ENCODE results near the gene CDKAL1.

CDKAL1 gene

DNA sequence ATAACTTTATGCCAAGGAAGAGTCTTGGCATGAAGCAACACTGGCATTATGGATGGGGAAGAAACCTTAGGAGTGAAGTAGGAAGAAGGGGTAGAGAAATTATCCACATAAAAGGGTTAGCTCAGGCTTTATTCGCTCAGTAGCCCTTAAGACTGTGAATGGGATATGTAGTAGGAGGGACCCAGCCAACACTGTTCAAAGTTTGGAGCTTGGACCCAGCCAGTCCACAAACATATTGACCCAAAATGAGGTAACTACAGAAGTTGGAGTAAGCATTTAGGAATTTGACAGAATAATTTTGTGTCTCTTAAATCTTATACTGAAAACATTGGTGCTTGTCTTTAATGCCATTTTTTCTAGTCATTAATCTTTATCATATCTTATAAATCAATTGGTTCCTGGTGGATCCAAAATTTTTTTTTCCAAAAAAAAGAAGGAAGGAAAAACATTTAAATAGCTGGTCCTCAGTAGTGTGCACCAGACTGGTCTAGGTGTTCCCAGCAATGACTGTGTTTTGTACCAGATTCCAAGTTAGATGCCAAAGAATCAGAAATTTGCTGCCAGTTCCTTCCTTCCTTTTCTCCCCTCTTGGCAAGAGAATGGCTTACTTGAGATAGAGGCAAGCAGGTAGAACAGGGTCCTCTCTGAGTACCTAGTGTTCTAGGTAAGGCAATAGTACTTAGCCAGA, 607.5 kb downstream of the CDKAL1 start:
- Histone ChIP-seq H4K20me1 (ENCODE audit: insufficient read depth, low read length) (no peaks in the 10 kb centered on the region), H3K36me3 (ENCODE audit: insufficient read depth, low read length) (no peaks in the 10 kb centered on the region), H3K9ac (ENCODE audit: low read depth, low read length) (no peak overlapping the region), H2AFZ (ENCODE audit: low read depth, low read length) (no peak overlapping the region), H3K79me2 (ENCODE audit: insufficient read depth, low read length) (no peaks in the 10 kb centered on the region), H3K27ac (ENCODE audit: low read length) (no peak overlapping the region), H3K4me1 (ENCODE audit: insufficient read depth, low read length) (no peaks in the 10 kb centered on the region), H3K9me3 (ENCODE audit: insufficient read depth, low read length, severe bottlenecking) (no peaks in the 10 kb centered on the region), H3K4me3 (ENCODE audit: low read depth in 1 of 2, low read length in 2 of 2) (no peak overlapping the region), H3K4me2 (ENCODE audit: insufficient read depth, low read length) (no peak overlapping the region), H3K27me3 (ENCODE audit: insufficient read depth, low read length, poor library complexity) (no peaks in the 10 kb centered on the region)
- no peak for TF ChIP-seq EZH2 (IDR thresholded peaks at IDR 0.05; ENCODE audit: borderline replicate concordance, low read depth, low read length, severe bottlenecking)
- TF ChIP-seq, protein P1, sequence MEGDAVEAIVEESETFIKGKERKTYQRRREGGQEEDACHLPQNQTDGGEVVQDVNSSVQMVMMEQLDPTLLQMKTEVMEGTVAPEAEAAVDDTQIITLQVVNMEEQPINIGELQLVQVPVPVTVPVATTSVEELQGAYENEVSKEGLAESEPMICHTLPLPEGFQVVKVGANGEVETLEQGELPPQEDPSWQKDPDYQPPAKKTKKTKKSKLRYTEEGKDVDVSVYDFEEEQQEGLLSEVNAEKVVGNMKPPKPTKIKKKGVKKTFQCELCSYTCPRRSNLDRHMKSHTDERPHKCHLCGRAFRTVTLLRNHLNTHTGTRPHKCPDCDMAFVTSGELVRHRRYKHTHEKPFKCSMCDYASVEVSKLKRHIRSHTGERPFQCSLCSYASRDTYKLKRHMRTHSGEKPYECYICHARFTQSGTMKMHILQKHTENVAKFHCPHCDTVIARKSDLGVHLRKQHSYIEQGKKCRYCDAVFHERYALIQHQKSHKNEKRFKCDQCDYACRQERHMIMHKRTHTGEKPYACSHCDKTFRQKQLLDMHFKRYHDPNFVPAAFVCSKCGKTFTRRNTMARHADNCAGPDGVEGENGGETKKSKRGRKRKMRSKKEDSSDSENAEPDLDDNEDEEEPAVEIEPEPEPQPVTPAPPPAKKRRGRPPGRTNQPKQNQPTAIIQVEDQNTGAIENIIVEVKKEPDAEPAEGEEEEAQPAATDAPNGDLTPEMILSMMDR (IDR thresholded peaks at IDR 0.05; ENCODE audit: borderline replicate concordance, extremely low read depth, low read length, poor library complexity, severe bottlenecking) = no peak
- no peak for ATAC-seq (ENCODE audit: insufficient read depth, low read depth)
- no peak for DNase-seq

DNA sequence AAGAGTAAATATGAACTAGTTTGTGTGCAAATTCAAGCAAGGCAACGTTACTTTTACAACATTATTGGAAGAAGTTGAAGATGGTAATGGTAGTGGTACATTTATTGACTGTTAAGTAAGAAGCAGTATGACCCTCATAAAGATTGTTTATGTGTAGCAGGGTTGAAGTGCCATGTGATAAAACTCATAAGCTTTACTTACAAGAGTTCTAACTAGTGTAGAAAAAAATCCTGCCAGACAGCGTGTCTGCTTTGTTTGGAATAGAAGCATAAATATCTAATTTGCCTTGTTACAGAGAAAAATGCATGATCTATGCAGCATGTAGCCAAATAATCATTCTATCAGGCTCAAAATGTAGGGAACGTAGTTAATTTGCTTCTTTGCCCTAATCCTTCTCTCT, 608.5 kb downstream of the CDKAL1 start:
- Histone ChIP-seq H3K36me3 (ENCODE audit: insufficient read depth, low read length) (no peaks in the 10 kb centered on the region), H3K27ac (ENCODE audit: low read length) (no peak overlapping the region), H3K4me2 (ENCODE audit: insufficient read depth, low read length) (no peak overlapping the region), H2AFZ (ENCODE audit: low read depth, low read length) (no peak overlapping the region), H4K20me1 (ENCODE audit: insufficient read depth, low read length) (no peaks in the 10 kb centered on the region), H3K79me2 (ENCODE audit: insufficient read depth, low read length) (no peaks in the 10 kb centered on the region), H3K27me3 (ENCODE audit: insufficient read depth, low read length, poor library complexity) (no peaks in the 10 kb centered on the region), H3K9ac (ENCODE audit: low read depth, low read length) (no peak overlapping the region), H3K9me3 (ENCODE audit: insufficient read depth, low read length, severe bottlenecking) (no peaks in the 10 kb centered on the region), H3K4me1 (ENCODE audit: insufficient read depth, low read length) (no peaks in the 10 kb centered on the region), H3K4me3 (ENCODE audit: low read depth in 1 of 2, low read length in 2 of 2) (no peak overlapping the region)
- TF ChIP-seq, protein P1 (IDR thresholded peaks at IDR 0.05; ENCODE audit: borderline replicate concordance, extremely low read depth, low read length, poor library complexity, severe bottlenecking) = no peak
- TF ChIP-seq EZH2 (IDR thresholded peaks at IDR 0.05; ENCODE audit: borderline replicate concordance, low read depth, low read length, severe bottlenecking) = no peak
- ATAC-seq (ENCODE audit: insufficient read depth, low read depth) (no peak), DNase-seq (no peak)

DNA sequence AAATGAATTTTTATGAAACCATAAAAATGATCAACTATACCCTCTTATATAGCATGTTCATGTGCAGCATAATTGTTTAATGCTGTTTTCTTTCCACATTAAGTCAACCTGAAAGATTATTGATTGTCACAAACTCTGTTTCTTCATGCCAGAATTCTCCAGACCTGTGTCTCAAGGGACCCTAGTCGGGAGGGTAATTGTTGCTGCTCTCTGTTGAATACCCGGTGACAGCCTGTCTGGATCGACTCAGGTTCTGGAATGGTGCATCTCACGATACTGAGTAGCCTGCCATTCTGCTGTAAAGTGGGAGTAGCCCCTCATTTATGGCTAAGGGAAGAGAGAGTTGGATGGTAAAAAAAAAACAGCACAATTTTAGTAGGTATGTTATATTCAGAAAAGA, 609.4 kb downstream of the CDKAL1 start:
- no peaks in the 10 kb centered on the region for H3K4me1 ChIP-seq (ENCODE audit: insufficient read depth, low read length)
- TF ChIP-seq, protein P1 (IDR thresholded peaks at IDR 0.05; ENCODE audit: borderline replicate concordance, extremely low read depth, low read length, poor library complexity, severe bottlenecking) = no peak
- no peak for TF ChIP-seq EZH2 (IDR thresholded peaks at IDR 0.05; ENCODE audit: borderline replicate concordance, low read depth, low read length, severe bottlenecking)
- H3K4me3 ChIP-seq (ENCODE audit: low read depth in 1 of 2, low read length in 2 of 2) = no peak overlapping the region
- H2AFZ ChIP-seq (ENCODE audit: low read depth, low read length) = no peak overlapping the region
- no peak for ATAC-seq (ENCODE audit: insufficient read depth, low read depth)
- H3K9me3 ChIP-seq (ENCODE audit: insufficient read depth, low read length, severe bottlenecking) = no peaks in the 10 kb centered on the region
- no peak overlapping the region for H3K27ac ChIP-seq (ENCODE audit: low read length)
- no peak overlapping the region for H3K4me2 ChIP-seq (ENCODE audit: insufficient read depth, low read length)
- DNase-seq = no peak
- H3K79me2 ChIP-seq (ENCODE audit: insufficient read depth, low read length) = no peaks in the 10 kb centered on the region
- H4K20me1 ChIP-seq (ENCODE audit: insufficient read depth, low read length) = no peaks in the 10 kb centered on the region
- no peaks in the 10 kb centered on the region for H3K27me3 ChIP-seq (ENCODE audit: insufficient read depth, low read length, poor library complexity)
- no peak overlapping the region for H3K9ac ChIP-seq (ENCODE audit: low read depth, low read length)
- no peaks in the 10 kb centered on the region for H3K36me3 ChIP-seq (ENCODE audit: insufficient read depth, low read length)

All from DND-41 (cell line).